ENCODE results near the gene UBL4B.

Gene UBL4B

DNA sequence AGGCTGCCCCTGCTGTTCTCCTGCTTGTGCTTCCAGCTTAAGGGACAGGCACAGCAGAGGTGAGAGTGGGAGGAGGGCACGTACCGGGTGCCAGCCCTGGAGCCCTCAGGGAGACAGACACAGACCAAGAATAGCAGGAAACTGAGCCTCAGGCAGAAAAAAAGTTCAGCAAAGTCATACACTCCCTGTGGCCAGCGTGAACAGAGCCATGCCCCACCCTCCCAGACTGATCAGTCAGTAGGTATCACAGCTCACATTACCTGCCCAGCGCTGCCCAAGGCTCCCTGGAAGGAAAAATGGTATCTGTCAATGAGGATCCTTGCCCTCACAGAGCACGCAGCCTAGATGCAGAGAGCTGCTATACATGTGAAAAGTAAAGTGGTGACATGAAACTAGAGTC, 1.3 kb downstream of the UBL4B start:
- no peak overlapping the region for H3K4me3 ChIP-seq (ENCODE audit: control insufficient read depth in 1 of 7, extremely low read depth in 1 of 7, insufficient read depth in 4 of 7, low read depth in 2 of 7, low read length in 6 of 7)
- POLR2A ChIA-PET, result no interaction called here
- H3K4me1 ChIP-seq (ENCODE audit: control extremely low read depth in 1 of 4, control insufficient read depth in 4 of 4, insufficient read depth in 4 of 4, low read length in 3 of 4), result no peaks in the 10 kb centered on the region
- peaks cover 0 to 21% (median 15%) of the 10 kb centered on the region in 5 experiments for H3K27me3 ChIP-seq (replicated peaks in 2 of 5; ENCODE audit: control insufficient read depth in 4 of 5, insufficient read depth in 5 of 5, low read length in 4 of 5)
- WGBS (ENCODE audit: insufficient coverage), result 87% methylated on average over 5 of the region's 5 CpGs
- no peak overlapping the region for H3K27ac ChIP-seq (ENCODE audit: insufficient read depth in 1 of 2, low read depth in 1 of 2, low read length in 2 of 2, poor library complexity in 1 of 2, severe bottlenecking in 2 of 2)
- CTCF ChIA-PET, result interaction anchor here (1.0 to 7.2 kb wide), 8 partner anchors 8 to 61 kb away, joined by 3 to 81 read pairs (median 6); no protein-coding TSS in a partner anchor
- H3K36me3 ChIP-seq (ENCODE audit: control insufficient read depth in 4 of 4, insufficient read depth in 4 of 4, low read length in 3 of 4), result no peaks in the 10 kb centered on the region
- H3K9me3 ChIP-seq (ENCODE audit: control extremely low read depth in 1 of 5, control insufficient read depth in 4 of 5, insufficient read depth in 2 of 5, low read depth in 1 of 5, low read length in 4 of 5), result no peaks in the 10 kb centered on the region
- no peak for DNase-seq

DNA sequence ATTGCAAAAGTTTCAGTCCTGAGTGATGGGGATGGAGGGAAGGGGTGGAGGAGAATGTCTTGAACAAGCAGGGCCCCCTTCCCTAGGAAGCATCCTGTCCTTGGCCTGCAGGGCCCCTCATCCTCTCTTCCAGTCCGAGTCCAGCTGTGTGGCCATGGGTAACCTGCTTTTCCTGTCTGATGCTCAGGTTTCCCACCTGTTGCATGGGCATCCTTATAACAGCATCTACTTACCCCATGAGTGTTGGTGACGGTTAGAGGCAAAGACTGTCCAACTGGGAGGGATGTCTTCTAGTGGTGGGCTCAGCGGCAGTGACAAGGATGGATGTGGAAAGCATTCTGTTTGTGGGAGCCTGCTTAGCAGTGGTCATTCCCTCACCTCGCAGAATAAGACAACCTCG, 1.9 kb downstream of the UBL4B start:
- ChIA-PET POLR2A (interaction anchor here (0.6 kb wide), 1 partner anchor 8 kb away, joined by 3 read pairs; no protein-coding TSS in a partner anchor), CTCF (interaction anchor here (1.0 to 7.2 kb wide), 8 partner anchors 8 to 62 kb away, joined by 3 to 81 read pairs (median 7); no protein-coding TSS in a partner anchor)
- Histone ChIP-seq H3K36me3 (ENCODE audit: control insufficient read depth in 4 of 4, insufficient read depth in 4 of 4, low read length in 3 of 4) (no peaks in the 10 kb centered on the region), H3K9me3 (ENCODE audit: control extremely low read depth in 1 of 5, control insufficient read depth in 4 of 5, insufficient read depth in 2 of 5, low read depth in 1 of 5, low read length in 4 of 5) (no peaks in the 10 kb centered on the region), H3K4me3 (ENCODE audit: control insufficient read depth in 1 of 7, extremely low read depth in 1 of 7, insufficient read depth in 4 of 7, low read depth in 2 of 7, low read length in 6 of 7) (no peak overlapping the region), H3K27me3 (replicated peaks in 2 of 5; ENCODE audit: control insufficient read depth in 4 of 5, insufficient read depth in 5 of 5, low read length in 4 of 5) (peaks cover 0 to 19% (median 13%) of the 10 kb centered on the region in 5 experiments), H3K27ac (ENCODE audit: insufficient read depth in 1 of 2, low read depth in 1 of 2, low read length in 2 of 2, poor library complexity in 1 of 2, severe bottlenecking in 2 of 2) (no peak overlapping the region), H3K4me1 (ENCODE audit: control extremely low read depth in 1 of 4, control insufficient read depth in 4 of 4, insufficient read depth in 4 of 4, low read length in 3 of 4) (no peaks in the 10 kb centered on the region)
- WGBS (ENCODE audit: insufficient coverage), result 86% methylated on average over 4 of the region's 5 CpGs
- no peak for DNase-seq

DNA sequence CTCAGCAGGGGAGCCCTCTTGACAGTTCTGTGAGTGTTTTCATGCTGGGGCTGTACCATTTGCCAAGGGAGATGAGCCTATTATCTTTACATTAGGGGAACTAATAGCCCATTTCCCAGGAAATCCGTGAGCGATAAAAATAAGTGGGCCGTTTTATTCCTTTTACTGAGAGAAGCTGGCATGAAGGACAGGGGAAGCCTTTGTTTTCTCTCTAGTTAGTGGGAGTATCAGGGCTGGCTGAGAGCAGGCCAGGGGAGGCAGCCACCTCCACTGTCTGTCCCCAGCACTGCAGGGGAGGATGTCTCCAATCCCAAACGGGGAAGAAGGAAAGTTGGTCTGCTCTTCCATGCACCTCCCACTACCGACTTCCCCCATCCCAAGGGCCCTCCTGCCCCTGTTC, 2.5 kb downstream of the UBL4B start:
- Histone ChIP-seq H3K27ac (ENCODE audit: insufficient read depth in 1 of 2, low read depth in 1 of 2, low read length in 2 of 2, poor library complexity in 1 of 2, severe bottlenecking in 2 of 2) (no peak overlapping the region), H3K4me3 (ENCODE audit: control insufficient read depth in 1 of 7, extremely low read depth in 1 of 7, insufficient read depth in 4 of 7, low read depth in 2 of 7, low read length in 6 of 7) (no peak overlapping the region), H3K27me3 (replicated peaks in 2 of 5; ENCODE audit: control insufficient read depth in 4 of 5, insufficient read depth in 5 of 5, low read length in 4 of 5) (peaks cover 0 to 17% (median 10%) of the 10 kb centered on the region in 5 experiments), H3K36me3 (ENCODE audit: control insufficient read depth in 4 of 4, insufficient read depth in 4 of 4, low read length in 3 of 4) (no peaks in the 10 kb centered on the region), H3K9me3 (ENCODE audit: control extremely low read depth in 1 of 5, control insufficient read depth in 4 of 5, insufficient read depth in 2 of 5, low read depth in 1 of 5, low read length in 4 of 5) (no peaks in the 10 kb centered on the region), H3K4me1 (ENCODE audit: control extremely low read depth in 1 of 4, control insufficient read depth in 4 of 4, insufficient read depth in 4 of 4, low read length in 3 of 4) (no peaks in the 10 kb centered on the region)
- CTCF ChIA-PET, result interaction anchor here (1.0 to 7.2 kb wide), 8 partner anchors 9 to 63 kb away, joined by 3 to 81 read pairs (median 6); no protein-coding TSS in a partner anchor
- WGBS (ENCODE audit: insufficient coverage), result 91% methylated on average over 4 of the region's 5 CpGs
- DNase-seq, result no peak
- POLR2A ChIA-PET, result no interaction called here

DNA sequence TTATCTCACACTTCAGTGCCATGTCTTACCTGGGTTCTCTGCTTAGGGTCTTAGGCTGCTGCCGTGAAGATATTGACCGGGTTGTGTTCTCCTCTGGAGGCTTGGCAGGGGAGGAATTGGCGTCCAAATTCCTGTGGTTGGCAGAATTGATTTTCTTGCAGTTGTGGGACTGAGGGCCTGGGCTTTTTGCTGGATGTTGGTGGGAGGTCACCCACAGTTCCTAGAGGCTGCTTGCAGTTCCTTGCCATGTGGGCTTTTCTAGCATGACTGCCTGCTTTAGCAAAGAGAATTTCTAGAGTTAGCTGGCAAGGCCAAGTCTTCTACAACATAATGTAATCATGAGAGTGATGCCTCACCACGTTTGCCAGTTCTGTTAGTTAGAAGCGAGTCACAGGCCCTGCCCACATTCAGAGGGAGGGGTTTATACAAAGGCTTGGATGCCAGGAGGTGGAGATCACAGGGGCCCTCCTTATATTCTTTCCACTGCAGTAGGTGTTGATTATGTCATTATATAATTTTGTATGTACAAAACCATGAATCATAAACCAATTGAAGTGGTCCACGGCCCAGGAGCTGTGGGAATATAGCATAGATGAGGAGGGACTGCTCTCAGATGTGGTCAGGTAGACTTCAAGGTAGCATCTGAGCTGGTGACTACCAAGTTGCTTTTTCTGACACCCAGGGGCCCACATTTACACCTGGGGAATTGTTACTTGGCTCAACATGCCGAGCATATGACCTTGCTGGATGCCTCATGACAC, 6.6 kb downstream of the UBL4B start:
- ChIA-PET CTCF (interaction anchor here (0.9 to 7.2 kb wide), 7 partner anchors 9 to 67 kb away, joined by 4 to 81 read pairs (median 8); no protein-coding TSS in a partner anchor), POLR2A (interaction anchor here (0.6 kb wide), 1 partner anchor 16 kb away, joined by 3 read pairs; no protein-coding TSS in a partner anchor)
- Histone ChIP-seq H3K4me1 (ENCODE audit: control extremely low read depth in 1 of 4, control insufficient read depth in 4 of 4, insufficient read depth in 4 of 4, low read length in 3 of 4) (no peaks in the 10 kb centered on the region), H3K9me3 (ENCODE audit: control extremely low read depth in 1 of 5, control insufficient read depth in 4 of 5, insufficient read depth in 2 of 5, low read depth in 1 of 5, low read length in 4 of 5) (peaks cover 0 to 8% (median 3%) of the 10 kb centered on the region in 5 experiments), H3K27me3 (replicated peaks in 2 of 5; ENCODE audit: control insufficient read depth in 4 of 5, insufficient read depth in 5 of 5, low read length in 4 of 5) (peaks cover 0 to 11% (median 4%) of the 10 kb centered on the region in 5 experiments), H3K36me3 (ENCODE audit: control insufficient read depth in 4 of 4, insufficient read depth in 4 of 4, low read length in 3 of 4) (no peaks in the 10 kb centered on the region), H3K27ac (ENCODE audit: insufficient read depth in 1 of 2, low read depth in 1 of 2, low read length in 2 of 2, poor library complexity in 1 of 2, severe bottlenecking in 2 of 2) (no peak overlapping the region), H3K4me3 (ENCODE audit: control insufficient read depth in 1 of 7, extremely low read depth in 1 of 7, insufficient read depth in 4 of 7, low read depth in 2 of 7, low read length in 6 of 7) (no peak overlapping the region)
- no peak for DNase-seq
- WGBS (ENCODE audit: insufficient coverage), result 100% methylated on average over 3 of the region's 7 CpGs

DNA sequence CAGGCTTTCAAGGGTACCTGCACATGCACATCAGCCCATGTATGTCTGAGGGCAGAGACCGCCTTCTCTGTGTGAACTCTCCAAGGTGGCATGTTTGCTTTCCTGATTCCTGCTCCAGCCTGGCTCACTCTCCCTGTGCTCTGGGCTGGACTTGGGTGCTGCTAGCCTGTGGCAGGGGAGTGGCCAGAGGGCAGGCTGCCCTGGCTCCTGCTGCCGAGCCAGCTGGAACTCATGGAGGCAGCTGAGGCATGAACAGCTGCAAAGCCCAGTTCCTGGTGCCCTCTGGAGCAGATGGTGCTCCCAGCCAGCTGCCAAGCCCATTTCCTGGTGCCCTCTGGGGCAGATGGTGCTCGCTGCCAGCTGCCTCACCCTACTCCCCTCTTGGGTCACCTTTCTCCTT, 7.6 kb downstream of the UBL4B start:
- DNase-seq, result no peak
- Histone ChIP-seq H3K9me3 (ENCODE audit: control extremely low read depth in 1 of 5, control insufficient read depth in 4 of 5, insufficient read depth in 2 of 5, low read depth in 1 of 5, low read length in 4 of 5) (peaks cover 0 to 8% (median 4%) of the 10 kb centered on the region in 5 experiments), H3K36me3 (ENCODE audit: control insufficient read depth in 4 of 4, insufficient read depth in 4 of 4, low read length in 3 of 4) (no peaks in the 10 kb centered on the region), H3K4me1 (ENCODE audit: control extremely low read depth in 1 of 4, control insufficient read depth in 4 of 4, insufficient read depth in 4 of 4, low read length in 3 of 4) (no peaks in the 10 kb centered on the region), H3K27ac (ENCODE audit: insufficient read depth in 1 of 2, low read depth in 1 of 2, low read length in 2 of 2, poor library complexity in 1 of 2, severe bottlenecking in 2 of 2) (no peak overlapping the region), H3K4me3 (ENCODE audit: control insufficient read depth in 1 of 7, extremely low read depth in 1 of 7, insufficient read depth in 4 of 7, low read depth in 2 of 7, low read length in 6 of 7) (no peak overlapping the region), H3K27me3 (replicated peaks in 2 of 5; ENCODE audit: control insufficient read depth in 4 of 5, insufficient read depth in 5 of 5, low read length in 4 of 5) (peaks cover 0 to 11% (median 2%) of the 10 kb centered on the region in 5 experiments)
- POLR2A ChIA-PET, result no interaction called here
- CTCF ChIA-PET, result interaction anchor here (1.4 kb wide), 1 partner anchor 14 kb away, joined by 4 read pairs; no protein-coding TSS in a partner anchor
- 92% methylated on average over 3 of the region's 3 CpGs for WGBS (ENCODE audit: insufficient coverage)

DNA sequence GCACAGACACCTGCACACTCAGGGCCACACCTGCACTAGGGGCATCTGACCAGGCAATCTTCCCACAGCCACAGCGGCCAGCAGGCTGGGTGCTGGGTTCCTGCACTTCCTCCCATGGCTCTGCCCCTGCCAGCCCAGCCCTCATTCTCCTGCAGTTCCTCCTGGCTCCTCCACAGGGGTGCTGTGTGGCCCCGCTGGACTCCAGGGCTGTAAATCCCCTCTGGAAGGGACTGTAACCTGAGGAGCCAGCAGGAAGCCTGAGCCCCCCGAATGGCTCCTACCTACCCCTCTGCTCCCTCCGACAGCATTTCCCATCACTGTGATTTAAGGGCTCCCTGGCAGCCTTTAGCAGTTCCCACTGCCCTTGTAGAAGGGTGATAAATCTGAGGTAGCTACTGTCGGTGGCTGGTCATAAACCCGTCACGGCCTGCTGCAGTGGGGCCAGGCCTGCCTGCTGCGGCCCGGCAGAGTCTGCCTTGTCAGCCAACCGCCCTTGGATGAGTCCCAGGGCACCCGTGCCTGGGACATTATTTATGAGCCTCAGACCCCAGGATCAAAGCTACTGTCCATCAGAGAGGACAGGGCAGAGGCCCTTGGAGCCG, 8.8 kb downstream of the UBL4B start:
- POLR2A ChIA-PET, result no interaction called here
- Histone ChIP-seq H3K9me3 (ENCODE audit: control extremely low read depth in 1 of 5, control insufficient read depth in 4 of 5, insufficient read depth in 2 of 5, low read depth in 1 of 5, low read length in 4 of 5) (peaks cover 0 to 14% (median 5%) of the 10 kb centered on the region in 5 experiments), H3K36me3 (ENCODE audit: control insufficient read depth in 4 of 4, insufficient read depth in 4 of 4, low read length in 3 of 4) (no peaks in the 10 kb centered on the region), H3K4me1 (ENCODE audit: control extremely low read depth in 1 of 4, control insufficient read depth in 4 of 4, insufficient read depth in 4 of 4, low read length in 3 of 4) (no peaks in the 10 kb centered on the region), H3K27me3 (replicated peaks in 2 of 5; ENCODE audit: control insufficient read depth in 4 of 5, insufficient read depth in 5 of 5, low read length in 4 of 5) (peaks cover 0 to 11% (median 2%) of the 10 kb centered on the region in 5 experiments), H3K4me3 (ENCODE audit: control insufficient read depth in 1 of 7, extremely low read depth in 1 of 7, insufficient read depth in 4 of 7, low read depth in 2 of 7, low read length in 6 of 7) (no peak overlapping the region), H3K27ac (ENCODE audit: insufficient read depth in 1 of 2, low read depth in 1 of 2, low read length in 2 of 2, poor library complexity in 1 of 2, severe bottlenecking in 2 of 2) (no peak overlapping the region)
- DNase-seq, result no peak
- CTCF ChIA-PET, result no interaction called here
- WGBS (ENCODE audit: insufficient coverage), result 19% methylated on average over 11 of the region's 12 CpGs

DNA sequence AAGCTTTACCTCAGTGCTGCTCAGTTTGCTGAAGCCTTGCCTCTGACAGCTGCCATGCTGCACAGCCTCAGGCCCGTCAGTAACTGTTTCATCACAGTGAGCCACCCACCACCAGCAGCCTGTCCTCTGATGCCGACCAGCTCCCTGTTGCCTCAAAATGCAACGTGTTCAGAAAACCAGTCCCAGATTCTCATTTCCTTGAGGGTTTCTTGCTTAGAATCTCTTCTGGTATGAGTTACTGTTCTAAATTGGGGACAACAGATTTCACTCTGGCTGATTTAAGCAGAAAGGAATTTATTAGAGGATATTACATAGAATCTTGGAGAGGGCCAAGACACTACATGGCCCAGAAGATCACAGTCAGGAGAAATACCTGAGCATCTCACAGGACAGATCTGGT, 11.0 kb downstream of the UBL4B start:
- peaks cover 0 to 15% (median 5%) of the 10 kb centered on the region in 5 experiments for H3K27me3 ChIP-seq (replicated peaks in 2 of 5; ENCODE audit: control insufficient read depth in 4 of 5, insufficient read depth in 5 of 5, low read length in 4 of 5)
- no peak overlapping the region for H3K4me3 ChIP-seq (ENCODE audit: control insufficient read depth in 1 of 7, extremely low read depth in 1 of 7, insufficient read depth in 4 of 7, low read depth in 2 of 7, low read length in 6 of 7)
- no peaks in the 10 kb centered on the region for H3K36me3 ChIP-seq (ENCODE audit: control insufficient read depth in 4 of 4, insufficient read depth in 4 of 4, low read length in 3 of 4)
- H3K4me1 ChIP-seq (ENCODE audit: control extremely low read depth in 1 of 4, control insufficient read depth in 4 of 4, insufficient read depth in 4 of 4, low read length in 3 of 4), result no peaks in the 10 kb centered on the region
- ChIA-PET CTCF (interaction anchor here (0.9 to 1.2 kb wide), 3 partner anchors 18 to 71 kb away, joined by 3 read pairs; no protein-coding TSS in a partner anchor), POLR2A (no interaction called here)
- no peak for DNase-seq
- 90% methylated on average over 2 of the region's 3 CpGs for WGBS (ENCODE audit: insufficient coverage)
- H3K27ac ChIP-seq (ENCODE audit: insufficient read depth in 1 of 2, low read depth in 1 of 2, low read length in 2 of 2, poor library complexity in 1 of 2, severe bottlenecking in 2 of 2), result no peak overlapping the region
- peaks cover 0 to 20% (median 5%) of the 10 kb centered on the region in 5 experiments for H3K9me3 ChIP-seq (ENCODE audit: control extremely low read depth in 1 of 5, control insufficient read depth in 4 of 5, insufficient read depth in 2 of 5, low read depth in 1 of 5, low read length in 4 of 5)
